Neuronal stem cell (in vitro differentiated cells): ENCODE measurements around the gene KRTCAP3.

Experiments
- DNase-seq: peaks from one replicate; pipeline ENCODE4 v3.0.0-alpha.2; 2013; ENCODE audit warnings: low spot score
- H2AFZ ChIP-seq: one replicate; pipeline ENCODE4 v1.6.1; 2013; ENCODE audit warnings: mild to moderate bottlenecking, low read length, inconsistent platforms
- H2AK5ac ChIP-seq: 2 replicates; pipeline ENCODE4 v1.6.1; 2013; ENCODE audit warnings: low read depth, mild to moderate bottlenecking, inconsistent platforms, low read length, moderate library complexity, mixed read lengths
- H2BK120ac ChIP-seq: 2 replicates; pipeline ENCODE4 v1.6.1; 2013; ENCODE audit warnings: low read depth, mild to moderate bottlenecking, inconsistent platforms, low read length, moderate library complexity, mixed read lengths
- H2BK12ac ChIP-seq: one replicate; pipeline ENCODE4 v1.6.1; 2013; ENCODE audit warnings: low read length, inconsistent platforms
- H2BK15ac ChIP-seq: 2 replicates; pipeline ENCODE4 v1.6.1; 2013; ENCODE audit warnings: mild to moderate bottlenecking, low read length, inconsistent platforms, mixed read lengths
- H2BK5ac ChIP-seq: one replicate; pipeline ENCODE4 v1.6.1; 2013; ENCODE audit warnings: inconsistent platforms, mild to moderate bottlenecking, low read length, moderate library complexity
- H3K14ac ChIP-seq: one replicate; pipeline ENCODE4 v1.6.1; 2013; ENCODE audit warnings: low read length, inconsistent platforms
- H3K18ac ChIP-seq: 2 replicates; pipeline ENCODE4 v1.6.1; 2013; ENCODE audit warnings: low read length, inconsistent platforms
- H3K23ac ChIP-seq: 2 replicates; pipeline ENCODE4 v1.6.1; 2013; ENCODE audit warnings: low read depth, mild to moderate bottlenecking, mixed read lengths, low read length, inconsistent platforms; ENCODE audit not compliant: poor library complexity
- H3K27ac ChIP-seq: replicated peaks from 3 replicates; pipeline ENCODE4 v1.5.1; 2013; ENCODE audit warnings: low read length, inconsistent platforms
- H3K27me3 ChIP-seq, 3 experiments: 2 replicates each; pipeline ENCODE4 v1.6.1; 2013; ENCODE audit warnings: low read length in 3 of 3, mild to moderate bottlenecking in 2 of 3, inconsistent platforms in 1 of 3, low read depth in 1 of 3, mixed read lengths in 1 of 3, moderate library complexity in 1 of 3; ENCODE audit not compliant: control insufficient read depth in 3 of 3, insufficient read depth in 3 of 3
- H3K36me3 ChIP-seq, 2 donors: replicated peaks in 1 of 2; 2 replicates each; pipeline ENCODE4 v1.6.1; 2013; ENCODE audit warnings: low read length in 2 of 2; ENCODE audit not compliant: control insufficient read depth in 2 of 2, insufficient read depth in 2 of 2
- H3K4ac ChIP-seq: 2 replicates; pipeline ENCODE4 v1.6.1; 2013; ENCODE audit warnings: inconsistent platforms, mild to moderate bottlenecking, low read length, moderate library complexity
- H3K4me1 ChIP-seq, 2 donors: 1 replicate in 1 of 2; 2 replicates in 1 of 2; pipeline ENCODE4 v1.6.1; 2013; ENCODE audit warnings: low read length in 2 of 2, low read depth in 1 of 2; ENCODE audit not compliant: control insufficient read depth in 2 of 2, insufficient read depth in 1 of 2
- H3K4me2 ChIP-seq: one replicate; pipeline ENCODE4 v1.6.1; 2013; ENCODE audit warnings: mild to moderate bottlenecking, low read length, inconsistent platforms; ENCODE audit not compliant: insufficient read depth, poor library complexity, severe bottlenecking
- H3K4me3 ChIP-seq, 2 donors: 2 replicates each; pipeline ENCODE4 v1.5.1; 2013; ENCODE audit warnings: low read length in 2 of 2, mild to moderate bottlenecking in 2 of 2, inconsistent platforms in 1 of 2, moderate library complexity in 1 of 2
- H3K79me1 ChIP-seq: one replicate; pipeline ENCODE4 v1.6.1; 2013; ENCODE audit warnings: low read depth, mild to moderate bottlenecking, inconsistent platforms, low read length, moderate library complexity
- H3K9ac ChIP-seq: one replicate; pipeline ENCODE4 v1.6.1; 2013; ENCODE audit warnings: mild to moderate bottlenecking, low read depth, low read length, inconsistent platforms; ENCODE audit not compliant: poor library complexity
- H3K9me3 ChIP-seq, 2 donors: replicated peaks in 1 of 2; 2 replicates each; pipeline versions ENCODE3 to v1.6.1; 2013; ENCODE audit warnings: low read length in 2 of 2, mild to moderate bottlenecking in 2 of 2, inconsistent platforms in 1 of 2, low read depth in 1 of 2, mixed read lengths in 1 of 2, moderate library complexity in 1 of 2; ENCODE audit not compliant: control insufficient read depth in 2 of 2, insufficient read depth in 1 of 2
- H4K8ac ChIP-seq: one replicate; pipeline ENCODE4 v1.6.1; 2013; ENCODE audit warnings: low read depth, mild to moderate bottlenecking, inconsistent platforms, low read length, moderate library complexity
- H4K91ac ChIP-seq: one replicate; pipeline ENCODE4 v1.6.1; 2013; ENCODE audit warnings: low read length, low read depth, mild to moderate bottlenecking, inconsistent platforms; ENCODE audit not compliant: poor library complexity
- WGBS, 2 donors: extraction: QIAGEN DNeasy Blood & Tissue Kit; methylation state at CpG; one replicate each; pipeline ENCODE4 v1.1.7; 2013; ENCODE audit warnings: missing lambda C conversion rate in 2 of 2, mixed read lengths in 1 of 2; ENCODE audit not compliant: insufficient read length in 2 of 2, insufficient replicate concordance in 1 of 2; ENCODE audit errors: extremely low coverage in 2 of 2; 5-methylcytosine and 5-hydroxymethylcytosine counted together

The KRTCAP3 gene

DNA sequence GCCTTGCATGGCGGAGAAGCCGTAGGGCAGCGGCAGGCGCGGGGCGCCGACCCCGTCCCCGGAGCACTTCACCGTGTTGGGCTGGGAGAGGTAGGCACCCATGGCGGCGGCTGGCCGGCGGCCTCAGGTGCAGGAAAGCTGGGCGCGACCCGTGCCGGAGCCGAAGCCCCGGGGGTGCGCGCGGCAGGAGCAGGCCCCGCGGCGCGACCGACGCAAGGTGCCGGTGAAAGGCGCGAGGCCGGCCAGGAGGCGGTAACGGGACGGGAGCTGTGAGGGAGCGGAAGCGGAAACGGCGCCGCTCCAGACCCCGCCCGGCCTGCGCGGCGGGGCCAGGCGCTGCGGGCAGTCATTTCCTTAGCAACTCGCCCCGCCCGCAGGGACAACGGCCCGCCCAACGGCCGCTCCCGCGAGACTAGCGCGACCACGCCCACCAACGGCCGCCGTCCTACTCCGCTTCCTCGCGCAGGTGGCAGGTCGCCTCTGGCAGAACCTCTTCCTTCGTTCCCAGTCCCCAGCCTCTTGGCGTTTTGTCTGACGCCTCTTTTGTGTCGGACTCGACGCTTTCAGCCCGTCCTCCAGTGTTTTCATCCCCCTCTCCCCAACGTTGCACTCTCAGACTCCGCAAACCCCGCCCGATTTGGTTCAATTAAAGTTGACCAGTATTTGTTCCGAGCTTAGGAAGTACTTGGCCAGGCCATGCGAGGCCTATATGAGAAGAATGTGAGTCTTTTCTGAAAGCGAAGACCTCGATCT, 32.7 kb upstream of the KRTCAP3 start, which contains the start of gene PPM1G:
PPM1G (minus strand) TSS at position 271 of the 753 bp plus-strand sequence; CDS start at position 102, 169 bp downstream.
- H3K4me1 ChIP-seq: peaks cover 3% of the 10 kb centered on the region in 2 donors
- peak within 1 kb of the TSS; percentile 87 for H3K23ac ChIP-seq
- H3K4me2 ChIP-seq: peak within 1 kb of the TSS; percentile 52
- no peak within 1 kb of the TSS for H2BK12ac ChIP-seq
- H2BK15ac ChIP-seq: no peak within 1 kb of the TSS
- DNase-seq: peak; percentile 92
- peak within 1 kb of the TSS; percentile 94 for H2AFZ ChIP-seq
- H2AK5ac ChIP-seq: peak within 1 kb of the TSS; percentile 74
- whole genome bisulfite sequencing, 2 donors: no CpG with 5 or more reads among the region's 82 CpGs
- no peak within 1 kb of the TSS for H4K91ac ChIP-seq
- H3K4me3 ChIP-seq: peak within 1 kb of the TSS; percentile 67 to 99
- peak within 1 kb of the TSS; percentile 19 for H2BK5ac ChIP-seq
- peak within 1 kb of the TSS; percentile 91 for H3K18ac ChIP-seq
- no peak within 1 kb of the TSS for H4K8ac ChIP-seq
- H2BK120ac ChIP-seq: peak within 1 kb of the TSS; percentile 10
- H3K79me1 ChIP-seq: peaks cover 5% of the 10 kb centered on the region
- peak within 1 kb of the TSS; percentile 99 for H3K9ac ChIP-seq
- peaks cover 0 to 26% of the 10 kb centered on the region in 2 donors for H3K36me3 ChIP-seq
- peak within 1 kb of the TSS; percentile 72 for H3K14ac ChIP-seq
- no peaks in the 10 kb centered on the region for H3K27me3 ChIP-seq
- H3K4ac ChIP-seq: no peak within 1 kb of the TSS
- H3K27ac ChIP-seq: peak within 1 kb of the TSS; percentile 91
- no peaks in the 10 kb centered on the region for H3K9me3 ChIP-seq

DNA sequence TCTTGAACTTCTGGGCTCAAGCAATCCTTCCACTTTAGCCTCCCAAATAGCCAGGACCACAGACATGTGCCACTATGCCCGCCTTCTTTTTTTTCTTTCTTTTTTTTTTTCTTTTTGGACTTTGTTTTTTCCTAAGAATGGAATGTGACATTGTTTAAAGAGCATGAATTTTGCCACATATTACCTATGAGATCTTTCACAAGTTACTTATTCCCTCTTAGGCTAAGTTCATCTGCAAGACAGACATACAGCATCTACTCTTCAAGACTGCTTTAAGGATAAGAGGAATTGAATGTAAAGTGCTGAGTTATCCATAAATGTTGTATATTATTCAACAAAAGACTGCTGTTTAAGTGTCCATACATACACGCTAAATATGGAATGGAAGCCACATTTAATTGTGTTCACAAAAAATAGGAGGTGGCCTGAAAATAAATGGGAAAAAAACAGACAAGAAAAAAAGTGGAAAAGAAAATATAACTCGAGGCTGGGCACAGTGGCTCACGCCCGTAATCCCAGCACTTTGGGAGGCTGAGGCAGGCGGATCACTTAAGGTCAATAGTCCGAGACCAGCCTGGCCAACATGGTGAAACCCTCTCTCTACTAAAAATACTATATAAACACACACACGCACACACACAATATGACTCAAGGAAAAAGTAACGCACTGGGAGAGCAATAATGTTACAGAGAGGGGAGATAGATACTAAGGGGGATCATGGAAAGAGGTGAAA, 29.6 kb upstream of the KRTCAP3 start:
- peaks cover 0 to under 1% of the 10 kb centered on the region in 2 donors for H3K36me3 ChIP-seq
- no peak overlapping the region for H2BK15ac ChIP-seq
- H4K91ac ChIP-seq: no peak overlapping the region
- H4K8ac ChIP-seq: no peak overlapping the region
- no peak overlapping the region for H3K4ac ChIP-seq
- no peak overlapping the region for H2BK5ac ChIP-seq
- H3K4me2 ChIP-seq: no peak overlapping the region
- no peak overlapping the region for H3K9ac ChIP-seq
- H2AK5ac ChIP-seq: no peak overlapping the region
- WGBS, 2 donors: no CpG with 5 or more reads among the region's 9 CpGs
- no peak overlapping the region for H2BK12ac ChIP-seq
- no peak overlapping the region for H2BK120ac ChIP-seq
- H2AFZ ChIP-seq: no peak overlapping the region
- peaks cover 3% of the 10 kb centered on the region for H3K79me1 ChIP-seq
- H3K27me3 ChIP-seq: no peaks in the 10 kb centered on the region
- H3K23ac ChIP-seq: no peak overlapping the region
- no peak overlapping the region for H3K14ac ChIP-seq
- no peak overlapping the region for H3K18ac ChIP-seq
- no peak overlapping the region for H3K27ac ChIP-seq
- DNase-seq: no peak
- no peak overlapping the region for H3K4me3 ChIP-seq
- no peaks in the 10 kb centered on the region for H3K9me3 ChIP-seq
- peaks cover 3% of the 10 kb centered on the region in 2 donors for H3K4me1 ChIP-seq

DNA sequence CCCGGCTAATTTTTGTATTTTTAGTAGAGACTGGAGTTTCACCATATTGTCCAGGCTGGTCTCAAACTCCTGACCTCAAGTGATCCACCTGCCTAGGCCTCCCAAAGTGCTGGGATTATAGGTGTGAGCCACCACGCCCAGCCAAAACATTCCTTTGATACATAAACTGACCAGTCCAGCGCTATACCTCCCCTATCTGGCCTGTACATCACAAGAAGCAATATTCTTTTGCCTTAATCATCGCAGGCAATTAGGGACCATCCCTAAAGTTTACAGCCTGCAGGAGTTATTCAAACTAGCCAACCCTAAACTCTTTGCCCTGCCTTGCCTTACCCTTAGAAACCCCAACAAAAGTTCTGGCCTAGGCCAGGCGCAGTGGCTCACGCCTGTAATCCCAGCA, 26.0 kb upstream of the KRTCAP3 start:
- no peak overlapping the region for H4K8ac ChIP-seq
- no peak overlapping the region for H3K14ac ChIP-seq
- H3K4ac ChIP-seq: no peak overlapping the region
- H2BK120ac ChIP-seq: no peak overlapping the region
- H3K9ac ChIP-seq: no peak overlapping the region
- H3K4me1 ChIP-seq: no peaks in the 10 kb centered on the region
- no peak overlapping the region for H2BK15ac ChIP-seq
- H3K27ac ChIP-seq: no peak overlapping the region
- H3K79me1 ChIP-seq: no peaks in the 10 kb centered on the region
- no peak overlapping the region for H3K23ac ChIP-seq
- H3K4me3 ChIP-seq: no peak overlapping the region
- H3K9me3 ChIP-seq: no peaks in the 10 kb centered on the region
- H2AFZ ChIP-seq: no peak overlapping the region
- no peak overlapping the region for H3K4me2 ChIP-seq
- H2BK12ac ChIP-seq: no peak overlapping the region
- no peak overlapping the region for H3K18ac ChIP-seq
- H3K27me3 ChIP-seq: no peaks in the 10 kb centered on the region
- H4K91ac ChIP-seq: no peak overlapping the region
- WGBS, 2 donors: no CpG with 5 or more reads among the region's 6 CpGs
- no peak overlapping the region for H2AK5ac ChIP-seq
- no peaks in the 10 kb centered on the region for H3K36me3 ChIP-seq
- DNase-seq: no peak
- H2BK5ac ChIP-seq: no peak overlapping the region

DNA sequence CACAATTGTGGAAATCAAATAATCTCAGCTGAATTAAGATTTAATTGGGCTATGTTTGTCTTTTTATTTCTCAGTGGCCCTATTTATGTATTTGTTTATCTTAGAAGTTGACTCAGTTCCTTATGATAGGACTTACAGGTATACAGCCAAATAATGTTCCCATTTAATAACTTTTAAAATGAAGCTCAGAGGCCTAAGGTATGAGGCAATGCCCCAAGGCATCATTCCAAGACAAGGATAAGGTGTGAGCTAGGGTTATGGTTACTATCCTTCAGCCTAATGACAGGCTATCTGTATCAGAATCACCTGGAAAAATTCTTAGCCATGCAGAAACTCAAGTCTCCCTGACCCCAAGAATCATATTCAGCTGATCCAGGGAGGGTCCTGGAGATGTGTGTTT, 21.2 kb upstream of the KRTCAP3 start:
- Histone ChIP-seq H3K4me3 (no peak overlapping the region), H3K36me3 (no peaks in the 10 kb centered on the region), H3K4me1 (no peaks in the 10 kb centered on the region), H3K79me1 (no peaks in the 10 kb centered on the region), H4K8ac (no peak overlapping the region), H2BK120ac (no peak overlapping the region), H3K27ac (no peak overlapping the region), H2BK12ac (no peak overlapping the region), H3K9ac (no peak overlapping the region), H2AFZ (no peak overlapping the region), H3K14ac (no peak overlapping the region), H3K23ac (no peak overlapping the region), H3K4me2 (no peak overlapping the region), H3K9me3 (no peaks in the 10 kb centered on the region), H2AK5ac (no peak overlapping the region), H3K27me3 (no peaks in the 10 kb centered on the region), H4K91ac (no peak overlapping the region), H3K4ac (no peak overlapping the region), H2BK15ac (no peak overlapping the region), H3K18ac (no peak overlapping the region), H2BK5ac (no peak overlapping the region)
- DNase-seq: no peak
